IPS-18c (cell line): ENCODE data around the gene MED13L.

Experiments
- H3K4me3 ChIP-seq: 2 replicates; pipeline ENCODE4 v1.7.0; 2013; ENCODE audit warnings: low read depth, mild to moderate bottlenecking, low read length, moderate library complexity; ENCODE audit not compliant: insufficient read depth
- H3K9me3 ChIP-seq: one replicate; pipeline ENCODE4 v1.6.1; 2013; ENCODE audit warnings: mild to moderate bottlenecking, low read length, moderate library complexity; ENCODE audit not compliant: control insufficient read depth, insufficient read depth

Gene MED13L

DNA sequence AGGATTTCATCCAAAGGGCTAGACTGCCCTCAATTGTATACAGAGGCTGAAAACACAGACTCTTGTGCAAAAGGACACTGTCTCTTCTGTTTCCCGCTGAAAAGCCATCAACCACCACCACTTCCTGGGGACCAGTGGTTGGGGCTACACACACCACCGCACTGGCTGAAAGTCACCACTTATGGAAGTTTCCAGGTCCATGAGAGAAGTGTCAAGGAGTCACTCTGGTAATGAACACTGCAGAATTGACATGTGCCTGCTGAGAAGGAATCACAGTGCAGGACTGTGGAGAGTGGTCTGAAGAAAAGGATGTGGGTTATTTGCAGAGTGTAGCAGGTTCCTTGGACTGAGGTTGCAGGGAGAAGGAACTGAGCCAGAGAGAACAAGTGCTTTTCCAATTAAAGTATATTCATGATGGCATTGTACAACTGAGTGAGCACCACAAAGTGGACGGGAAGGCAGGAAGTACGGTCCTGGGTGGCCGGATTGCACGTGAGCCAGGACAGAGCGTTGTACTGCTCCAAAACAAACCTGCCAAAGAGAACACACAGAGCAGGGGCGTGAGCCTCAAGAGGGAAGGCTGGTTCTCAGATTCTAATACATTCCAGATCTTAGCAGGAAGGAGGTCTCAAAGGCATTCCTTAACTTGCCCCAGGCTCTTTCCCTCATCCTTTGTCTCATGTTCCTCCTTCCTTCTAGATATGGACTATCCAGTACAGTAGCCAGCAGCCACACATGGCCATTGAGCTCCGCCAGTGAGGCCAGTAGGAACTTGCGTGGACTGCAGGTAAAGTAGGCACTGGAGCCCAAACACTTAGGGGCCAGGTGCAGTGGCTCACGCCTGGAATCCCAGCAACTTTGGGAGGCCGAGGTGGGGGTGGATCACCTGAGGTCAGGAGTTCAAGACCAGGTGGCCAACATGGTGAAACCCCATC is 316.4 kb downstream of the MED13L start:
- H3K9me3 ChIP-seq, result no peaks in the 10 kb centered on the region
- H3K4me3 ChIP-seq, result no peak overlapping the region

GRCh38 chr12:115957686-115958290 is 319.7 kb downstream of the MED13L start:
- no peak overlapping the region for H3K4me3 ChIP-seq
- no peaks in the 10 kb centered on the region for H3K9me3 ChIP-seq

- no peaks in the 10 kb centered on the region for H3K9me3 ChIP-seq
- H3K4me3 ChIP-seq, result no peak overlapping the region
These were observed 320.8 kb downstream of the MED13L start for GRCh38 chr12:115956659-115957058.

GRCh38 chr12:115956236-115956635 is 321.3 kb downstream of the MED13L start:
- no peak overlapping the region for H3K4me3 ChIP-seq
- H3K9me3 ChIP-seq, result no peaks in the 10 kb centered on the region

DNA sequence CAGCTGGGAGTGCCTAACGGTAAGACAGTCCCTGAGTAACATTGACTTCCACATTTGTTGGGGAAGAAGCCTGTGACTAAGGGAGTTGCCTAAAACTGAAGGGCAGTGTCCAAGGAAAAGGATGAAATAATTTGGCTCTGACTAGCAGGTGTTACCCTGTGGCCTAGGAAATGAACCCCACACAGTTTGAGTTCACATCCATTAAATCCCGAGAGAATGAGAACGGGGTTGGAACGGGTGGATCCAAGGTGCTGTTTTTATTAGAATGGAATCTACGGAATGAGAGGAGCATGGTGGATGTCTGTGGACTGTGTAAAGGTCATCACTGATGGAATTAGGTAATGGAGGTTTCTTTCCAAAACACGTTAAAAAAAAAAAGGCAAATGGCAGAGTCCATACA is 324.0 kb downstream of the MED13L start:
- no peak overlapping the region for H3K4me3 ChIP-seq

DNA sequence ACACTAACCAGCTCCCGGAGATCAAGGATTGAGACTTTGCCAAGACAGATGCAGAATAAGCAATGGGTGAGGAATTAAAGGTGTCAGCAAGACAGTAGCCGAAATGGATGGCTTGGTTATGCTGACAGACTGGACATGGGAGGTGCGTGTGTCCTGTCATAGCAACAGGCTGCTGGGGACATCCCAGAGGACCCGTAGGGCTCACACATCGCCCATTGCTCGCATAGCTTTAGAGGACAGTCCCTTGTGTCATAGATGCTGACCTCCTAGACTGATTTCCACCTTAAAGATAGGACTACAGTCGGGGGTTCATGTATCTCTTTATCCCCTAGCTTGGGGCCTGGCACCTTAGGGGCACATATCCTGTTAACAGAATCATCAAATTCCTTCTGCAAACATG is 324.5 kb downstream of the MED13L start:
- H3K4me3 ChIP-seq, result no peak overlapping the region
- no peaks in the 10 kb centered on the region for H3K9me3 ChIP-seq

More for the DNA sequence above, 324.0 kb downstream of the MED13L start:
- H3K9me3 ChIP-seq, result no peaks in the 10 kb centered on the region

DNA sequence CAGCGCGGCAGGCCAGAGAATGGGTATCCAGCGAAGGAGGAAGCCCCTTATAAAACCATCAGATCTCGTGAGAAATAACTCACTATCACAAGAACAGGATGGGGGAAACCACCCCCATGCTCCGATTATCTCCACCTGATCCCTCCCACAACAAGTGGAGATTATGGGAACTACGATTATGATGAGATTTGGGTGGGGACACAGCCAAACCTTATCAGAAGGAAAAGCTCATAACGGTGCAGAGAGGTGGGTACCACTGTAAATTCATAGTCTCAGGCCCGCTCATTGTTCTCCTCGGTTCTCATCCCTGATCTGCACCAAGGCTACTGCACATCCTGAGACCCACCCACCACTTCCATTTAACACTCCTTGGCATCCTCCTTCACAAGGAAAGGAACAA is 326.5 kb downstream of the MED13L start:
- Histone ChIP-seq H3K9me3 (no peaks in the 10 kb centered on the region), H3K4me3 (no peak overlapping the region)

- Histone ChIP-seq H3K9me3 (no peaks in the 10 kb centered on the region), H3K4me3 (no peak overlapping the region)
These were observed 327.8 kb downstream of the MED13L start for GRCh38 chr12:115949675-115950074.

DNA sequence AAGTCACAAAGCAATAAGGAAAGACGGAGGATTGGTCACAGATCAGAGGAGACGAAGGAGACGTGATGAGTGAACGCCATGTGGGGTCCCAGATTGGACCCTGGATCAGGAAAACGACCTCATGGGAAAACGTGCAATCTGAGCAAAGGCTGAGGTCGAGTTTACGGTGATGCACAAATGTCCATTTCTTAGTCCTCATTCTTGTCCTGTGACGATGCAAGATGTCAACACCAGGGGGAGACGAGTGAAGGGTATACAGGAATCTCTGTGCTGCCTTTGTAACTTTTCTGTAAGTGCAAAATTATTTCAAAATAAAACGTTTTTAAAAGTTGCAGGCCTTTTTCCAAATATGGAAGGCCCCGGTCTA is 329.8 kb downstream of the MED13L start:
- H3K4me3 ChIP-seq, result no peak overlapping the region
- H3K9me3 ChIP-seq, result no peaks in the 10 kb centered on the region

- Histone ChIP-seq H3K9me3 (no peaks in the 10 kb centered on the region), H3K4me3 (no peak overlapping the region)
These were observed 330.4 kb downstream of the MED13L start for GRCh38 chr12:115946867-115947695.

DNA sequence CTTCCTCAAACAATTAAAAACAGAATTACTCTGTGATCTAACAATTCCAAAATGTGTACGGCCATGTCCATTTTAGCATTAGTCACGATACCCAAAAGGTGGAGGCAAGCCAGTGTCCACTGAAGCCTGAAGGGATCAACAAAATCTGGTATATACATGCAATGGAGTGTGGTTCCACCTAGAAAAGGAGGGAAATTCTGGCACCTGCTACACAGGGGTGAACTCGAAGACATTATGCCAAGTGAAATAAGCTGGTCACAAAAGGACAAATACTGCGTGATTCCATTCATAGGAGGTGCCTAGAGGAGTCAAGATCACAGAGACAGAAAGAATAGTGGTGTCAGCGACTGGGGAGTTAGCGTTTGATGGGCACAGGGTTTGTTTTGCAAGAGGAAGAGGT is 331.4 kb downstream of the MED13L start:
- Histone ChIP-seq H3K9me3 (no peaks in the 10 kb centered on the region), H3K4me3 (no peak overlapping the region)

DNA sequence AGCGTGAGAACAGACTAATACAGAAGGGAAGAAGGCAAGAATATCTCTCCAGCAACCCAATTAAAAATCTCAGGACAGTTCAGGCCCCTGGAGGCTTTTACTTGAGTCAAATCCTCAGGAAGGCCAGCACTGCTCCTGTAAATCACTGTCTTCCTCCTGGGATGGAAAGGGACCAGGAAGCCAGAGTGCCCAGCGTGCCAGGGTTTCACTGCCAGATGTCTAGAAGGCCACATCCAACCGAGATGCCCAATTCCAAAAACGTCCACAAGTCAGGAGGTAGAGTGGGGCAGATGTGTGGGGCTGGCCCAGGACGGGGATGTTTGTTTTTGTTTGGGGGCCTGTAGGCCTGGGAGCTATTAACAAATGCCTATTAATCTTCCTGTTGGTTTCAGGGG is 332.0 kb downstream of the MED13L start:
- no peaks in the 10 kb centered on the region for H3K9me3 ChIP-seq
- H3K4me3 ChIP-seq, result no peak overlapping the region

GRCh38 chr12:115944837-115945490 is 332.5 kb downstream of the MED13L start:
- no peak overlapping the region for H3K4me3 ChIP-seq
- no peaks in the 10 kb centered on the region for H3K9me3 ChIP-seq

- H3K4me3 ChIP-seq, result no peak overlapping the region
- no peaks in the 10 kb centered on the region for H3K9me3 ChIP-seq
These were observed 333.1 kb downstream of the MED13L start for GRCh38 chr12:115944392-115944742.

GRCh38 chr12:115943630-115944391 is 333.7 kb downstream of the MED13L start:
- Histone ChIP-seq H3K4me3 (no peak overlapping the region), H3K9me3 (no peaks in the 10 kb centered on the region)

- H3K4me3 ChIP-seq, result no peak overlapping the region
- H3K9me3 ChIP-seq, result no peaks in the 10 kb centered on the region
These were observed 334.2 kb downstream of the MED13L start for GRCh38 chr12:115943310-115943629.

DNA sequence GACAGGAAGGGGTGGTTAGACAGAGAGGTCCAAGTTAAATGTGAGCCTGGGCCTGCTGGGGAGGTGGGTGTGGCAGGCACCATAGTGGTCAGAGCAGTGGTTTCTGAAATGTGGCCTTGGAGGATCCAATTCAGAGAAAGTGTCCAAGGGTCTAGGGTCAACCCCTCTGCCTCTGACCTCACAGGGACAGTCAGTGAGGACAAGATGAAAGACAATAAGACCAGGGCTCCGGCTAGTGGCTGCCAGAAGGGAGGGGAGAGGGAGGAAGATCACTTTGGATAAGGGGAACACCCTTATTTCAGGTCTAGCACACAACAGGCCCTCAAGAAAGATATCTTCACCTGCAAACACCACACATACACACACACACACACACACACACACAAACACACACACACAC is 335.1 kb downstream of the MED13L start:
- no peak overlapping the region for H3K4me3 ChIP-seq
- no peaks in the 10 kb centered on the region for H3K9me3 ChIP-seq
